ENCODE data around the gene CPN2.

DNA sequence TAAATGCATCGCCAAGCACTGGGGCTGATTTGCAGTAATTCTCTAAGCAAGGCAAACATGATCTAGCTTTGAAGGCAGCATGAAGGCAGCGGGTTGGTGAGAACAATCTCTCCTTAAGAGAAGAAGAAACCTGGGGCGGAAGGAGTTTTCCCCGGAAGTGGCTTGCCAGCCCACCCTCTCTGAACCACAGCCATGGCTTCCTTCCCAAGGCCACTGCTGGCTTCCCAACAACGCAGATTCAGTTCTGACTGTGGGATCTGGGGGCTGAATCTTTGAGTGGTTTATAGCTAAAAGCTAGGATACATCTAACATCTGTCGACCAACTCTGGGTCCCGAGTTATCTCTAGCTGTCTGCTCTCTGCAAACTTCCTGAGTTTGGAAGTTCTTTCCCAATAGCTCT lies 4.3 kb upstream of the CPN2 start:
- TF ChIP-seq, protein P1, sequence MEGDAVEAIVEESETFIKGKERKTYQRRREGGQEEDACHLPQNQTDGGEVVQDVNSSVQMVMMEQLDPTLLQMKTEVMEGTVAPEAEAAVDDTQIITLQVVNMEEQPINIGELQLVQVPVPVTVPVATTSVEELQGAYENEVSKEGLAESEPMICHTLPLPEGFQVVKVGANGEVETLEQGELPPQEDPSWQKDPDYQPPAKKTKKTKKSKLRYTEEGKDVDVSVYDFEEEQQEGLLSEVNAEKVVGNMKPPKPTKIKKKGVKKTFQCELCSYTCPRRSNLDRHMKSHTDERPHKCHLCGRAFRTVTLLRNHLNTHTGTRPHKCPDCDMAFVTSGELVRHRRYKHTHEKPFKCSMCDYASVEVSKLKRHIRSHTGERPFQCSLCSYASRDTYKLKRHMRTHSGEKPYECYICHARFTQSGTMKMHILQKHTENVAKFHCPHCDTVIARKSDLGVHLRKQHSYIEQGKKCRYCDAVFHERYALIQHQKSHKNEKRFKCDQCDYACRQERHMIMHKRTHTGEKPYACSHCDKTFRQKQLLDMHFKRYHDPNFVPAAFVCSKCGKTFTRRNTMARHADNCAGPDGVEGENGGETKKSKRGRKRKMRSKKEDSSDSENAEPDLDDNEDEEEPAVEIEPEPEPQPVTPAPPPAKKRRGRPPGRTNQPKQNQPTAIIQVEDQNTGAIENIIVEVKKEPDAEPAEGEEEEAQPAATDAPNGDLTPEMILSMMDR (conservative IDR thresholded peaks at IDR 0.05; ENCODE audit: low read length), result no peak
- no peak for TF ChIP-seq EZH2phosphoT487 (IDR thresholded peaks at IDR 0.05; ENCODE audit: borderline replicate concordance, low read depth, low read length)

Data from OCI-LY7 (cell line).